ENCODE measurements around the gene CDAN1. TPM values are rescaled to one million over a fixed set of nuclear protein-coding genes. Genes with fewer than 3 reads are reported as not detected.
"Not testable (repeated sequence)": the region's sequence is repeated elsewhere in the genome, so short reads cannot be mapped to it uniquely, and the experiment has no call there.

Gene CDAN1
- 10.8 and 10.9 TPM in 2 replicates for total RNA-seq (2014; rRNA removed; shearing (Covaris generic))
- 5.6 and 6.1 TPM in 2 replicates for polyA plus RNA-seq (2015; cell fraction: cytosol; rRNA removed)
- polyA plus RNA-seq (2015; cell fraction: nucleus; rRNA removed) = 26.4 and 26.8 TPM in 2 replicates

GRCh38 chr15:42736793-42737528 is at the start of gene CDAN1:
Gene CDAN1, minus strand, starts transcription at chr15:42737128. Its CDS starts 26 bp downstream, at chr15:42737102.
- peak; percentile 70 for DNase-seq (ENCODE audit: low read depth)

GRCh38 chr15:42785569-42785968 is 48.6 kb upstream of the CDAN1 start:
- DNase-seq (ENCODE audit: low read depth) = no peak

GRCh38 chr15:42784705-42785104 is 47.8 kb upstream of the CDAN1 start:
- no peak for DNase-seq (ENCODE audit: low read depth)

- no peak for DNase-seq (ENCODE audit: low read depth)
Observed at GRCh38 chr15:42782716-42783115, 45.8 kb upstream of the CDAN1 start.

GRCh38 chr15:42775416-42775815 is 38.5 kb upstream of the CDAN1 start:
- no peak for DNase-seq (ENCODE audit: low read depth)

GRCh38 chr15:42772901-42773300 is 36.0 kb upstream of the CDAN1 start:
- no peak for DNase-seq (ENCODE audit: low read depth)

- no peak for DNase-seq (ENCODE audit: low read depth)
Observed at GRCh38 chr15:42772144-42772543, 35.2 kb upstream of the CDAN1 start.

- DNase-seq (ENCODE audit: low read depth) = not testable (repeated sequence)
Observed at GRCh38 chr15:42766109-42766508, 29.2 kb upstream of the CDAN1 start.

- not testable (repeated sequence) for DNase-seq (ENCODE audit: low read depth)
Observed at GRCh38 chr15:42764154-42764731, 27.3 kb upstream of the CDAN1 start.

GRCh38 chr15:42761813-42762212 is 24.9 kb upstream of the CDAN1 start:
- DNase-seq (ENCODE audit: low read depth) = not testable (repeated sequence)

- no peak for DNase-seq (ENCODE audit: low read depth)
Observed at GRCh38 chr15:42760759-42761158, 23.8 kb upstream of the CDAN1 start.

- DNase-seq (ENCODE audit: low read depth) = no peak
Observed at GRCh38 chr15:42759093-42759492, 22.2 kb upstream of the CDAN1 start.

GRCh38 chr15:42750306-42750705 is 13.4 kb upstream of the CDAN1 start:
- DNase-seq (ENCODE audit: low read depth) = no peak

- DNase-seq (ENCODE audit: low read depth) = no peak
Observed at GRCh38 chr15:42749266-42749665, 12.3 kb upstream of the CDAN1 start.

GRCh38 chr15:42744195-42744594 is 7.3 kb upstream of the CDAN1 start:
- DNase-seq (ENCODE audit: low read depth) = no peak

- no peak for DNase-seq (ENCODE audit: low read depth)
Observed at GRCh38 chr15:42742149-42742548, 5.2 kb upstream of the CDAN1 start.

GRCh38 chr15:42741710-42742109 is 4.8 kb upstream of the CDAN1 start:
- DNase-seq (ENCODE audit: low read depth) = no peak

GRCh38 chr15:42737529-42738328 is 801 bp upstream of the CDAN1 start:
- DNase-seq (ENCODE audit: low read depth) = peak; percentile 46

GRCh38 chr15:42736178-42736792 is 643 bp downstream of the CDAN1 start:
- DNase-seq (ENCODE audit: low read depth) = no peak

- DNase-seq (ENCODE audit: low read depth) = no peak
Observed at GRCh38 chr15:42735382-42736165, 1.4 kb downstream of the CDAN1 start.
